ENCODE data around the gene FAM120A. TPM values are rescaled to one million over a fixed set of nuclear protein-coding genes. Genes with fewer than 3 reads are reported as not detected.

Gene FAM120A
- total RNA-seq, 1 experiment from 2014 or later: 89.6 TPM

- Histone ChIP-seq H3K9ac (ENCODE audit: low read length) (no peak overlapping the region), H2AFZ (ENCODE audit: low read length) (no peak overlapping the region), H3F3A (ENCODE audit: low read length, unreplicated experiment) (no peaks in the 10 kb centered on the region), H3K36me3 (ENCODE audit: low read depth, low read length) (no peaks in the 10 kb centered on the region), H3K4me2 (ENCODE audit: low read length) (no peak overlapping the region), H3K4me1 (ENCODE audit: insufficient read depth, low read length) (peaks cover 8% of the 10 kb centered on the region), H3K79me2 (ENCODE audit: low read length) (peaks cover 16% of the 10 kb centered on the region), H3K27me3 (ENCODE audit: low read length) (no peaks in the 10 kb centered on the region), H3K4me3 (ENCODE audit: low read length) (no peak overlapping the region), H4K20me1 (ENCODE audit: low read length) (no peaks in the 10 kb centered on the region), H3K9me3 (ENCODE audit: low read length) (no peaks in the 10 kb centered on the region), H3K27ac (ENCODE audit: low read length) (no peak overlapping the region), H3K9me2 (replicated peaks; ENCODE audit: low read length) (no peaks in the 10 kb centered on the region)
- CTCF ChIA-PET: no interaction called here
- intact Hi-C loops (cut with micrococcal nuclease): no loop called here
- DNase-seq: no peak
- ATAC-seq: no peak
- BruUV-seq (replicated peaks): no TSS peak
- POLR2A ChIA-PET (ENCODE audit: unreplicated experiment): no interaction called here
- TF ChIP-seq, protein P1, sequence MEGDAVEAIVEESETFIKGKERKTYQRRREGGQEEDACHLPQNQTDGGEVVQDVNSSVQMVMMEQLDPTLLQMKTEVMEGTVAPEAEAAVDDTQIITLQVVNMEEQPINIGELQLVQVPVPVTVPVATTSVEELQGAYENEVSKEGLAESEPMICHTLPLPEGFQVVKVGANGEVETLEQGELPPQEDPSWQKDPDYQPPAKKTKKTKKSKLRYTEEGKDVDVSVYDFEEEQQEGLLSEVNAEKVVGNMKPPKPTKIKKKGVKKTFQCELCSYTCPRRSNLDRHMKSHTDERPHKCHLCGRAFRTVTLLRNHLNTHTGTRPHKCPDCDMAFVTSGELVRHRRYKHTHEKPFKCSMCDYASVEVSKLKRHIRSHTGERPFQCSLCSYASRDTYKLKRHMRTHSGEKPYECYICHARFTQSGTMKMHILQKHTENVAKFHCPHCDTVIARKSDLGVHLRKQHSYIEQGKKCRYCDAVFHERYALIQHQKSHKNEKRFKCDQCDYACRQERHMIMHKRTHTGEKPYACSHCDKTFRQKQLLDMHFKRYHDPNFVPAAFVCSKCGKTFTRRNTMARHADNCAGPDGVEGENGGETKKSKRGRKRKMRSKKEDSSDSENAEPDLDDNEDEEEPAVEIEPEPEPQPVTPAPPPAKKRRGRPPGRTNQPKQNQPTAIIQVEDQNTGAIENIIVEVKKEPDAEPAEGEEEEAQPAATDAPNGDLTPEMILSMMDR (conservative IDR thresholded peaks at IDR 0.05; ENCODE audit: low read depth, low read length): no peak
- TF ChIP-seq EZH2phosphoT487 (IDR thresholded peaks at IDR 0.05; ENCODE audit: borderline replicate concordance, low read length) (no peak), EZH2 (IDR thresholded peaks at IDR 0.05; ENCODE audit: low read length, unreplicated experiment) (no peak)
These were observed 121.4 kb downstream of the FAM120A start for GRCh38 chr9:93572636-93573515.

DNA sequence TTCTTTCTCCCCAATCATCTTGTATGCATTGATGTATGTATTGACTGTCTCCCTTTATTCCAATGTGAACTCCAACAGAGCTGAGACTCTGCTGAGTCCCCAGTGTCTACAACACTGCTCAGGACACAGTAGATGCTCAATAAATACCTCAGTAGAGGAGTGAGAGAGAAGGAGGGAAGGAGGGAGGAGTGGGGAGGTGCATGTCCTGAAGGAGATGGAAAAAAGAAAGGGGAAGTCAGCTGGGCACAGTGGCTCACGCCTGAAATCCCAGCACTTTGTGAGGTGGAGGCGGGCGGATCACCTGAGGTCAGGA, 122.0 kb downstream of the FAM120A start:
- ChIA-PET POLR2A (ENCODE audit: unreplicated experiment) (no interaction called here), CTCF (no interaction called here)
- H4K20me1 ChIP-seq (ENCODE audit: low read length): no peaks in the 10 kb centered on the region
- no TSS peak for BruUV-seq (replicated peaks)
- H3K79me2 ChIP-seq (ENCODE audit: low read length): peaks cover 22% of the 10 kb centered on the region
- no peak overlapping the region for H3K4me2 ChIP-seq (ENCODE audit: low read length)
- no peaks in the 10 kb centered on the region for H3K27me3 ChIP-seq (ENCODE audit: low read length)
- no peaks in the 10 kb centered on the region for H3K9me3 ChIP-seq (ENCODE audit: low read length)
- no peak overlapping the region for H3K4me3 ChIP-seq (ENCODE audit: low read length)
- TF ChIP-seq, protein P1 (conservative IDR thresholded peaks at IDR 0.05; ENCODE audit: low read depth, low read length): no peak
- TF ChIP-seq EZH2phosphoT487 (IDR thresholded peaks at IDR 0.05; ENCODE audit: borderline replicate concordance, low read length): no peak
- no peak for TF ChIP-seq EZH2 (IDR thresholded peaks at IDR 0.05; ENCODE audit: low read length, unreplicated experiment)
- H3K9me2 ChIP-seq (replicated peaks; ENCODE audit: low read length): no peaks in the 10 kb centered on the region
- no peak overlapping the region for H3K9ac ChIP-seq (ENCODE audit: low read length)
- intact Hi-C loops (cut with micrococcal nuclease): no loop called here
- H3F3A ChIP-seq (ENCODE audit: low read length, unreplicated experiment): no peaks in the 10 kb centered on the region
- H2AFZ ChIP-seq (ENCODE audit: low read length): no peak overlapping the region
- no peaks in the 10 kb centered on the region for H3K36me3 ChIP-seq (ENCODE audit: low read depth, low read length)
- ATAC-seq: no peak
- no peak overlapping the region for H3K27ac ChIP-seq (ENCODE audit: low read length)
- no peak for DNase-seq
- peaks cover 12% of the 10 kb centered on the region for H3K4me1 ChIP-seq (ENCODE audit: insufficient read depth, low read length)

Data from PC-3 (cell line).